Endothelial cell of umbilical vein (primary cell): ENCODE data around the gene ZDHHC11B. TPM values are rescaled to one million over a fixed set of nuclear protein-coding genes. Genes with fewer than 3 reads are reported as not detected.

Experiments used
- BruUV-seq: library from RNA; stranded (reverse); fragments of 400-500 nt; replicated peaks from 2 replicates; lab custom pipeline; 2021; lab: Mats Ljungman, UMichigan
- CTCF ChIA-PET: fragments of 300-600, 350-600 bp; sonication (Branson Sonifier 250); formaldehyde crosslinking; loops from one replicate; lab custom pipeline; 2021; ENCODE audit warnings: antibody characterized with exemption, inconsistent platforms; lab: Charles Lee
- POLR2A ChIA-PET: fragments of 300-600, 350-600 bp; sonication (Branson Sonifier 250); formaldehyde crosslinking; loops from one replicate; lab custom pipeline; 2021; ENCODE audit warnings: antibody characterized with exemption, inconsistent platforms; lab: Charles Lee
- DNase-seq: peaks from one replicate; pipeline ENCODE4 v3.0.0-alpha.2; 2011; ENCODE audit warnings: low read depth, low spot score
- FAIRE-seq: peaks from 2 replicates; lab custom pipeline; 2011; peaks lifted over from hg19 to GRCh38; lab: Jason Lieb, UNC
- H2AFZ ChIP-seq: 2 replicates; pipeline ENCODE4 v1.6.0; 2012; ENCODE audit warnings: low read depth, low read length, control low read depth, inconsistent platforms
- H3K27ac ChIP-seq: 2 replicates; pipeline ENCODE4 v1.5.1; 2011; ENCODE audit warnings: low read depth, mild to moderate bottlenecking, control low read depth, low read length, moderate library complexity; ENCODE audit not compliant: insufficient read depth
- H3K27me3 ChIP-seq, 2 experiments: 2 replicates each; pipeline versions ENCODE4 v1.6.0 to v1.6.1; 2011; ENCODE audit warnings: low read length in 2 of 2, mixed read lengths in 1 of 2; ENCODE audit not compliant: control insufficient read depth in 2 of 2, insufficient read depth in 2 of 2
- H3K36me3 ChIP-seq, 2 experiments: 2 replicates in 1 of 2; 3 replicates in 1 of 2; pipeline ENCODE4 v1.5.1; 2011; ENCODE audit warnings: low read length in 2 of 2, mild to moderate bottlenecking in 1 of 2, moderate library complexity in 1 of 2; ENCODE audit not compliant: control insufficient read depth in 2 of 2, insufficient read depth in 2 of 2; ENCODE audit errors: extremely low read depth in 1 of 2
- H3K4me1 ChIP-seq: 3 replicates; pipeline ENCODE4 v1.5.1; 2011; ENCODE audit warnings: mild to moderate bottlenecking, low read length; ENCODE audit not compliant: control insufficient read depth, insufficient read depth; ENCODE audit errors: extremely low read depth
- H3K4me2 ChIP-seq: 2 replicates; pipeline ENCODE4 v1.6.1; 2011; ENCODE audit warnings: low read length, control low read depth, mixed read lengths; ENCODE audit not compliant: insufficient read depth
- H3K4me3 ChIP-seq, 3 experiments: fragments of 200-600 bp in 1 of 3; sonication (generic), shearing (Covaris generic) in 1 of 3; replicated peaks in 1 of 3; 2 replicates each; pipeline ENCODE4 v1.5.1; 2011 to 2016; ENCODE audit warnings: control low read depth in 3 of 3, low read length in 3 of 3, mild to moderate bottlenecking in 2 of 3, inconsistent platforms in 1 of 3, low read depth in 1 of 3, moderate library complexity in 1 of 3; ENCODE audit not compliant: insufficient read depth in 1 of 3
- H3K79me2 ChIP-seq: 2 replicates; pipeline ENCODE4 v1.6.0; 2012; ENCODE audit warnings: low read length, inconsistent platforms; ENCODE audit not compliant: control insufficient read depth, insufficient read depth
- H3K9ac ChIP-seq: replicated peaks from 2 replicates; pipeline ENCODE3; 2011; ENCODE audit warnings: low read length, control low read depth; ENCODE audit not compliant: insufficient read depth; ENCODE audit errors: extremely low read depth
- H3K9me1 ChIP-seq: replicated peaks from 3 replicates; pipeline ENCODE4 v1.6.0; 2011; ENCODE audit warnings: mild to moderate bottlenecking, low read length; ENCODE audit not compliant: control insufficient read depth, insufficient read depth; ENCODE audit errors: extremely low read depth
- H3K9me3 ChIP-seq: replicated peaks from 2 replicates; pipeline ENCODE4 v1.5.1; 2012; ENCODE audit warnings: low read length, inconsistent platforms; ENCODE audit not compliant: control insufficient read depth, insufficient read depth
- H4K20me1 ChIP-seq: replicated peaks from 2 replicates; pipeline ENCODE3; 2011; ENCODE audit warnings: mild to moderate bottlenecking, low read length; ENCODE audit not compliant: control insufficient read depth, insufficient read depth; ENCODE audit errors: extremely low read depth
- EZH2 ChIP-seq: IDR thresholded peaks from 2 replicates; pipeline ENCODE4 v1.6.1; 2012; ENCODE audit warnings: borderline replicate concordance, low read depth, mild to moderate bottlenecking, moderate library complexity, low read length, inconsistent platforms; ENCODE audit not compliant: severe bottlenecking
- FOS ChIP-seq: IDR thresholded peaks from 2 replicates; pipeline ENCODE4 v1.6.1; 2011; ENCODE audit warnings: mild to moderate bottlenecking, low read length, moderate library complexity, borderline replicate concordance; ENCODE audit not compliant: insufficient read depth
- GATA2 ChIP-seq: IDR thresholded peaks from 2 replicates; pipeline ENCODE4 v1.7.0; 2011; ENCODE audit warnings: low read depth, mild to moderate bottlenecking, moderate library complexity, mixed read lengths, low read length; ENCODE audit not compliant: insufficient read length, insufficient read depth
- JUN ChIP-seq: IDR thresholded peaks from 2 replicates; pipeline ENCODE4 v1.6.1; 2011; ENCODE audit warnings: borderline replicate concordance, low read depth; ENCODE audit not compliant: insufficient read length, insufficient read depth
- MYC ChIP-seq: IDR thresholded peaks from one replicate; pipeline ENCODE4 v1.6.1; 2011; ENCODE audit warnings: mild to moderate bottlenecking, low read depth, low read length
- POLR2A ChIP-seq: IDR thresholded peaks from 2 replicates; pipeline ENCODE4 v1.6.1; 2012; ENCODE audit warnings: low read depth, mild to moderate bottlenecking, control low read depth, low read length
- POLR2AphosphoS5 ChIP-seq: IDR thresholded peaks from 2 replicates; pipeline ENCODE4 v1.6.1; 2012; ENCODE audit warnings: low read depth, mild to moderate bottlenecking, control low read depth, low read length, moderate library complexity; ENCODE audit not compliant: insufficient read depth
- dilution Hi-C: fragments of 300-500 bp; cut with MboI; formaldehyde crosslinking; loops from one replicate; pipeline ENCODE4 v1.15.0; 2019; ENCODE audit warnings: low sequenced_read_pairs; ENCODE audit not compliant: extremely low pct_ligation_motif_present
- intact Hi-C: fragments of 100-400 bp; cut with micrococcal nuclease; formaldehyde crosslinking; loops from one replicate; pipeline ENCODE4 v1.10.0; 2022
- polyA plus RNA-seq, 4 experiments: library from polyadenylated mRNA; depleted of rRNA in 3 of 4; stranded (reverse) in 3 of 4; unstranded in 1 of 4; fragments of >200 nt; gene quantifications; 2 replicates each; pipeline versions ENCODE4 v1.2.1 to v1.2.3, GENCODE V29; 2011 to 2012; ENCODE audit warnings: missing spikeins in 1 of 4
- total RNA-seq: library from RNA; stranded (reverse); gene quantifications from 2 replicates; pipeline ENCODE4 v1.2.3, GENCODE V29; 2021
- TF ChIP-seq, protein P1 (sequence below): IDR thresholded peaks from 2 replicates; pipeline ENCODE4 v1.6.1; 2011; ENCODE audit not compliant: insufficient read depth, insufficient read length
- TF ChIP-seq, protein P2 (sequence below), 2 donors: IDR thresholded peaks; 1 replicate in 1 of 2; 2 replicates in 1 of 2; pipeline ENCODE4 v1.5.1; 2011; ENCODE audit warnings: low read length in 2 of 2, mild to moderate bottlenecking in 2 of 2, moderate library complexity in 2 of 2, control low read depth in 1 of 2, inconsistent platforms in 1 of 2, low read depth in 1 of 2; ENCODE audit not compliant: insufficient read depth in 1 of 2; ENCODE audit errors: extremely low read depth in 1 of 2

Gene ZDHHC11B
- total and polyA plus RNA-seq, 2 donors (not counting 3 experiments of a cell fraction or from before 2014, with no cell fraction given) = not detected

DNA sequence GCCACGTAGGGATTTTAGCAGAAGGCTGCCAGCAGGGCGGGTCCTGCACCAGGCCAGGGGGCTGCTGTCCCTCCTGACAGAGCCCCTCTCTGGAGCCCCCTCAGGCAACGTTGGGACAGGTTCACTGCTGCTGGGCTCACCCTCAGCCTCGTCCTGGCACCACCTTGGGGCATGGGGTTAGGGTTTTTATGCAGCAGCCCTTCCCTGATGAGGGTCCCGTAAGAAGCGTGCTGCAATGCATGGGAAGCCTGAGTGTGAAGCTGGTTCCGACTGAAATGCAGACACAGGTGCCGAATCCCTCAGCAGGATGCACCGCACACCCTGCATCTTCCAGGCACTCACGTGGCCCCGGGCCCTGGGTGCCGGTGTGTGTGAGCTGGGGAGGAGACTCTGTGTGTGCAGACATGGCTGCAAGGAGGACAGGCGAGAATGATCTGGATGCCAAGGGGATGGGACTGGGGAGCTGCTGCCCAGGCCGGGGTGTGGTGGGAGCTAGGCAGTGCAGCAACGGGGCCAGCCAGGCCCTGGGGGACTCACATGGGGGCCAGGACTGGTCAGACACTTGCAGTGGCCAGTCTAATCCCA lies 27.1 kb downstream of the ZDHHC11B start:
- dilution Hi-C loops (no loop called here), intact Hi-C loops (no loop called here)
- Histone ChIP-seq H3K4me2 (no peak overlapping the region), H3K9ac (no peak overlapping the region), H4K20me1 (no peaks in the 10 kb centered on the region), H3K27me3 (no peaks in the 10 kb centered on the region), H3K27ac (no peak overlapping the region), H3K36me3 (no peaks in the 10 kb centered on the region), H2AFZ (no peak overlapping the region), H3K4me3 (no peak overlapping the region), H3K79me2 (no peaks in the 10 kb centered on the region), H3K9me1 (no peaks in the 10 kb centered on the region), H3K9me3 (no peaks in the 10 kb centered on the region), H3K4me1 (no peaks in the 10 kb centered on the region)
- TF ChIP-seq EZH2 (no peak), POLR2AphosphoS5 (no peak)
- POLR2A ChIA-PET = no interaction called here
- no TSS peak for BruUV-seq
- FAIRE-seq (no peak), DNase-seq (no peak)
- CTCF ChIA-PET = no interaction called here

GRCh38 chr5:756865-757345 lies 27.6 kb downstream of the ZDHHC11B start:
- H3K27me3 ChIP-seq = no peaks in the 10 kb centered on the region
- FAIRE-seq = no peak
- dilution Hi-C loops (no loop called here), intact Hi-C loops (no loop called here)
- H4K20me1 ChIP-seq = no peaks in the 10 kb centered on the region
- H3K27ac ChIP-seq = no peak overlapping the region
- POLR2A ChIA-PET = no interaction called here
- no TSS peak for BruUV-seq
- no peaks in the 10 kb centered on the region for H3K4me1 ChIP-seq
- H3K79me2 ChIP-seq = no peaks in the 10 kb centered on the region
- H3K9me1 ChIP-seq = no peaks in the 10 kb centered on the region
- no peak overlapping the region for H3K4me2 ChIP-seq
- CTCF ChIA-PET = no interaction called here
- H2AFZ ChIP-seq = no peak overlapping the region
- DNase-seq = no peak
- no peak overlapping the region for H3K9ac ChIP-seq
- no peak overlapping the region for H3K4me3 ChIP-seq
- H3K36me3 ChIP-seq = no peaks in the 10 kb centered on the region
- TF ChIP-seq EZH2 (no peak), GATA2 (no peak), MYC (no peak), FOS (no peak), JUN (no peak), POLR2AphosphoS5 (no peak), POLR2A (no peak)
- TF ChIP-seq, protein P1, sequence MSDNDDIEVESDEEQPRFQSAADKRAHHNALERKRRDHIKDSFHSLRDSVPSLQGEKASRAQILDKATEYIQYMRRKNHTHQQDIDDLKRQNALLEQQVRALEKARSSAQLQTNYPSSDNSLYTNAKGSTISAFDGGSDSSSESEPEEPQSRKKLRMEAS = no peak
- TF ChIP-seq, protein P2, sequence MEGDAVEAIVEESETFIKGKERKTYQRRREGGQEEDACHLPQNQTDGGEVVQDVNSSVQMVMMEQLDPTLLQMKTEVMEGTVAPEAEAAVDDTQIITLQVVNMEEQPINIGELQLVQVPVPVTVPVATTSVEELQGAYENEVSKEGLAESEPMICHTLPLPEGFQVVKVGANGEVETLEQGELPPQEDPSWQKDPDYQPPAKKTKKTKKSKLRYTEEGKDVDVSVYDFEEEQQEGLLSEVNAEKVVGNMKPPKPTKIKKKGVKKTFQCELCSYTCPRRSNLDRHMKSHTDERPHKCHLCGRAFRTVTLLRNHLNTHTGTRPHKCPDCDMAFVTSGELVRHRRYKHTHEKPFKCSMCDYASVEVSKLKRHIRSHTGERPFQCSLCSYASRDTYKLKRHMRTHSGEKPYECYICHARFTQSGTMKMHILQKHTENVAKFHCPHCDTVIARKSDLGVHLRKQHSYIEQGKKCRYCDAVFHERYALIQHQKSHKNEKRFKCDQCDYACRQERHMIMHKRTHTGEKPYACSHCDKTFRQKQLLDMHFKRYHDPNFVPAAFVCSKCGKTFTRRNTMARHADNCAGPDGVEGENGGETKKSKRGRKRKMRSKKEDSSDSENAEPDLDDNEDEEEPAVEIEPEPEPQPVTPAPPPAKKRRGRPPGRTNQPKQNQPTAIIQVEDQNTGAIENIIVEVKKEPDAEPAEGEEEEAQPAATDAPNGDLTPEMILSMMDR (IDR thresholded peaks at IDR 0.05; ENCODE audit: extremely low read depth in 1 of 2, insufficient read depth in 1 of 2, low read depth in 1 of 2, low read length in 2 of 2) = no peak
- H3K9me3 ChIP-seq = no peaks in the 10 kb centered on the region
